ENCODE measurements around the gene KIF16B.

KIF16B gene

GRCh38 chr20:16352321-16352720, 220.9 kb downstream of the KIF16B start:
- no peak for ATAC-seq
- TF ChIP-seq ZNF565 (CRISPR knock-in tag; conservative IDR thresholded peaks at IDR 0.05; ENCODE audit: low read depth) (no peak), ZFP30 (CRISPR knock-in tag; IDR thresholded peaks at IDR 0.05) (no peak), TCF4 (CRISPR knock-in tag; IDR thresholded peaks at IDR 0.05; ENCODE audit: borderline replicate concordance) (no peak), CSRNP3 (CRISPR knock-in tag; IDR thresholded peaks at IDR 0.05) (no peak), ZFP3 (CRISPR knock-in tag; IDR thresholded peaks at IDR 0.05) (no peak), ZC3H10 (CRISPR knock-in tag; IDR thresholded peaks at IDR 0.05) (no peak), ISL1 (CRISPR knock-in tag; IDR thresholded peaks at IDR 0.05) (no peak), ZNF8 (CRISPR knock-in tag; IDR thresholded peaks at IDR 0.05) (no peak), SNAI2 (CRISPR knock-in tag; IDR thresholded peaks at IDR 0.05) (no peak), GLIS3 (CRISPR knock-in tag; IDR thresholded peaks at IDR 0.05) (no peak), ESRRG (CRISPR knock-in tag; IDR thresholded peaks at IDR 0.05) (no peak), TSHZ2 (CRISPR knock-in tag; IDR thresholded peaks at IDR 0.05) (no peak), BACH2 (CRISPR knock-in tag; IDR thresholded peaks at IDR 0.05; ENCODE audit: borderline replicate concordance) (no peak), OSR1 (CRISPR knock-in tag; IDR thresholded peaks at IDR 0.05) (no peak), PATZ1 (CRISPR knock-in tag; IDR thresholded peaks at IDR 0.05; ENCODE audit: borderline replicate concordance) (no peak)

GRCh38 chr20:16351415-16351814, 221.8 kb downstream of the KIF16B start:
- no peak for ATAC-seq
- TF ChIP-seq POU6F1 (CRISPR knock-in tag; IDR thresholded peaks at IDR 0.05; ENCODE audit: borderline replicate concordance, low read depth) = no peak
- TF ChIP-seq ZNF70 (CRISPR knock-in tag; IDR thresholded peaks at IDR 0.05) = no peak
- TF ChIP-seq TCF4 (CRISPR knock-in tag; IDR thresholded peaks at IDR 0.05; ENCODE audit: borderline replicate concordance) = no peak
- no peak for TF ChIP-seq ZNF565 (CRISPR knock-in tag; conservative IDR thresholded peaks at IDR 0.05; ENCODE audit: low read depth)
- TF ChIP-seq TSHZ2 (CRISPR knock-in tag; IDR thresholded peaks at IDR 0.05) = no peak
- TF ChIP-seq ZFP30 (CRISPR knock-in tag; IDR thresholded peaks at IDR 0.05) = no peak
- TF ChIP-seq PATZ1 (CRISPR knock-in tag; IDR thresholded peaks at IDR 0.05; ENCODE audit: borderline replicate concordance) = no peak
- TF ChIP-seq ZNF8 (CRISPR knock-in tag; IDR thresholded peaks at IDR 0.05) = no peak
- TF ChIP-seq CSDC2 (CRISPR knock-in tag; IDR thresholded peaks at IDR 0.05) = no peak
- no peak for TF ChIP-seq OSR1 (CRISPR knock-in tag; IDR thresholded peaks at IDR 0.05)

Measured in SK-N-SH treated with all-trans-retinoic acid at 6 μM for 48 hours (cell line).